GM18868 (cell line): Measurements from ENCODE around the gene ARHGAP26.
"Not testable (repeated sequence)": the region's sequence is repeated elsewhere in the genome, so short reads cannot be mapped to it uniquely, and the experiment has no call there.

Experiments
- ATAC-seq: cut with Tn5 transposase; IDR thresholded peaks from one replicate; pipeline ENCODE4 v1.9.1; 2021; ENCODE audit warnings: mild to moderate bottlenecking, moderate library complexity; ENCODE audit not compliant: unreplicated experiment

Gene ARHGAP26

GRCh38 chr5:142925795-142926194 lies 155.6 kb downstream of the ARHGAP26 start:
- ATAC-seq, result no peak

- no peak for ATAC-seq
These were observed 156.4 kb downstream of the ARHGAP26 start for GRCh38 chr5:142926549-142926948.

DNA sequence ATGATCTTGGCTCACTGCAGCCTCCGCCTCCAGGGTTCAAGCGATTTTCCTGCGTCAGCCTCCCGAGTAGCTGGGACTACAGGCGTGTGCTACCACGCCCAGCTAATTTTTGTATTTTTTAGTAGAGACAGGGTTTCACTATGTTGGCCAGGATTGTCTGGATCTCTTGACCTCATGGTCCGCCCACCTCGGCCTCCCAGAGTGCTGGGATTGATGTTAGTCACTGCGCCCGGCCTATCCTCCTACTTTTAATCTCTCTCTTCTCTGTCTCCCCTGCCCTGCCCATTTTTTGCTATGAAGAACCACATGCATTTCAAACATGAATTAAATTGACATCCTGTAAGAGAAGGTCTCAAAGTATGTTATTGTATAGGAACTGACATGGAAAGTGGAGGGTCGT lies 158.8 kb downstream of the ARHGAP26 start:
- not testable (repeated sequence) for ATAC-seq

- no peak for ATAC-seq
These were observed 159.4 kb downstream of the ARHGAP26 start for GRCh38 chr5:142929587-142929986.

DNA sequence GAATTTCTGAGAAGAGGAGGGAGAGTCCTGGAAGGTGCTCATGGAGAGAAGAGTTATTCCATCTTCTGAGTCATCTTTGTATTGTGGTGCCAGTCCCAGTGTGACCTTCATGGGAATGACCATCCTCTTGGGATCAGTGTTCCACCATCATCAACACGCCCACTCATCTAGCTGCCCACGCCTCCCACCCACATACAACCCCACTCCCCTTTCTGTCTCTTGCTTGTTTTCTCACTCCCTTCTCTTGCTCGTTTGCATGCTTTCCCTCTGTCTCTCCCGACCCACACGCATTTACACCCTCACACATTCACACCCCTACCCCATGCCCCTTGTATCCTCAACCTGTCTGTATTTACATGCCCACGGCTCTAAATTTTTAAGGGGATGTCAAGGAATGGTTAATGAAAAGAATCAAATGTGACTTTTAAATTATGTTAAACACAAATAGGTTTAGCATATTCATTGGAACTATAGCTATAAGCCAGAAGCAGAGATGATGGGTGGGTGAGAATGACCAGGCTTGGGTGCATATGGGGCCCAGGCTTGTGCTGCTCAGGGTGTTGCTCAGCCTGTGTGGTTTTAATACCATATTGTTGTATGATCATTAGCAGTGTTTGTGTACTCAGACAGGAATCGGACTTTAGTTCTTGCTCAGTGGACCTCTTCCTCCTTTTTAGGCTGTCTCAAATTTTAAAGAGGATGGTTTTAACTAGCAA lies 160.4 kb downstream of the ARHGAP26 start:
- ATAC-seq, result no peak

DNA sequence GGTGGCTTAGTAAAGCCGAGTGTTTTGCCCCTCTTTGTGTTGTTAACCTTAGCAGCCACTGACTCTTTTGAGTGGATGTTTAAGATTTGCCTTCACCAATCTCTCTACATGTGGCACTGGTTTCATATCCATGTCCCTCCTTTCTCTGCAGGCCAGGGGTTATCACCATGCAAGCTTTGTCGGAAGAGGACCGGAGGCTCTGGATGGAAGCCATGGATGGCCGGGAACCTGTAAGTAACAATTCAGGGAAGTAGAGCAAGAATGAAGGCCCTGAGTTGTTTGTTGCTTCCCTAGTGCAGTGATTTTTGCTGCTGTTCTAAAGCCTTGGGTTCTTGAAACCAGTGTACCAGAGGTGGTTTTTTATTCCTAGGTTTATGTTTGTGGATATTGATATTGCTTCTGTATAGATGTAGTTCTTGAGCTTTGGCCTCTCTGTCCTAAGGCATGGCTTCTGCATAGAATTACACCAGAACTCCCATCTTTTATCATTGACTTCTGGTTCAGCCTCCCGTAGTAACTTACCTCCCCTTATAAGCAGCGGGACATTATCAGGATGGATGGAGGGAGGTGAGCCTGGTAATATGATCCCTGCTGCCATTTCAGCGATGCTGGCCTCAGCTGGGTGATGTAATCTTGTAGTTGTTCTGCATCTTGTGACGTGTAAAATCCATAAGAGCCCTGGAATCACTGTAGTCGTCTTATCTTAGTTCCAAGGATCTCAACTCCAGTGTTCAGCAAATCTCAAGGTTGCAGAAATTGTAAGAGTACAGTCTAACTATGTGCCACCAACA lies 161.9 kb downstream of the ARHGAP26 start:
- ATAC-seq, result no peak

DNA sequence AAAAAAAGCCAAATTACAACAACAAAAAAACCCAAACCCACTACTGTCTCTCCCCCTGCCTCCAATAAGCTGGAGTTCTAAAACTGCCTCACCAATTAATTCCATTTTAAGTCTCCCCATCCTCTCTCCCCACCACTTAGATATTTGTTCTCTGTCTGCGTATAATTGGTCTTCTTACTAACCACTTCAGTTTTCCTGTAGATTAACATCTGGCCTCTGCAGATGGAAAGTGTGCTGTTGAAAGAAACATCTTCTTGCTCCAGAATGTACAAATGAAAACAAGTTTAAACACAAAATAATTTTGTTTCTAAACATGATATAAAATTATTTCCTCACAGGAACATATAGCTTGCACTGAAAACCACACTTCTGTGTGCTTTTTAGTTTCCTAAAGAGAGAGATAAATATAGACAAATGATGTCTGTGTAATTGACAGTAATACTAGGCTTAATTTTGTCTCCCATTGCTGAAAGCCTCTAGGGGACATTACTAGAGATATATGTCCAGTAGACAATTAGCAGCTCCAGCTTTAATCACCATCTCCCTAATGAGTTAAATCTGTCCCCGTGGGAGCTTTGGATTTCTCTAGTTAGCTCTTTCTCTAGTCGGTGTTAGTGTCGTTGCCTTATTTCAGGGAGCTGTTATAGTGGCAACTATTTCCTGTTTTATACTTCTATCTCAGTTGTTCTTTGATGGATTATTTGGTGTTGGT lies 164.0 kb downstream of the ARHGAP26 start:
- ATAC-seq, result no peak

DNA sequence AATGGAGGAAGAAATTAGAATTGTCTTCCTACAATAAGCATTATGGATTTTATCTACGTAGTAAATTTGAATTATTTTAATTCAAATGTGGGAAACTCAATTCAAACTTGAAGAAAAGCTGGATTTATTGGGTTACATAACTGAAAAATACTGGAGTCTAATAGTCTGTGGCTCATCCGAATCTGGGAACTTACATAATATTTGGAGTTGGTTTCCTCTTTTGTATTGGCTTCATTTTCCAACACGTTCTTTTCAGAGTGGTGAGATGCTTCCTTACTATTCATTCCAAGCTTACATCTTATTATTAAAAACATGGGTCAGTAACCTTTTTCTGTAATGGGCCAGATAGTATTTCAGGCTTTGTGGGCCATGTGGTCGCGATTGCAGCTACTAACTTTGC lies 164.8 kb downstream of the ARHGAP26 start:
- ATAC-seq, result no peak

DNA sequence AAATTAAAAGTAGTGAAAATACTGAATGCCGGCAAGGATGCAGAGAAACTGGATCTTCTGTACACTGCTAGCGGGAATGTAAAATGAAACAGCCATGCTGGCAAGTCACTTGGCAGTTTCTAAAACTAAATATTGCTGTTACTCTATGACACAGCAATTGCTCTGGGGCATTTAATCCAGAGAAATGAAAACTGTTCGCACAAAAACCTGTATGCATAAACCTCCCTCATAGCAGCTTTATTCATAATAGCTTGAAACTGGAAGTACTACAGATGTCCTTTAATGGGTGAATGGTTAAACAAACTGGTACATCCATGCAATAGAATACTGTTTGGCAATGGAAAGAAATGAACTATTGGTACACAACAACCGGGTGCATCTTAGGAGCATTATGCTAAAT lies 167.2 kb downstream of the ARHGAP26 start:
- no peak for ATAC-seq

- no peak for ATAC-seq
These were observed 168.2 kb downstream of the ARHGAP26 start for GRCh38 chr5:142938266-142938880.

GRCh38 chr5:142939006-142939405 lies 168.8 kb downstream of the ARHGAP26 start:
- no peak for ATAC-seq

DNA sequence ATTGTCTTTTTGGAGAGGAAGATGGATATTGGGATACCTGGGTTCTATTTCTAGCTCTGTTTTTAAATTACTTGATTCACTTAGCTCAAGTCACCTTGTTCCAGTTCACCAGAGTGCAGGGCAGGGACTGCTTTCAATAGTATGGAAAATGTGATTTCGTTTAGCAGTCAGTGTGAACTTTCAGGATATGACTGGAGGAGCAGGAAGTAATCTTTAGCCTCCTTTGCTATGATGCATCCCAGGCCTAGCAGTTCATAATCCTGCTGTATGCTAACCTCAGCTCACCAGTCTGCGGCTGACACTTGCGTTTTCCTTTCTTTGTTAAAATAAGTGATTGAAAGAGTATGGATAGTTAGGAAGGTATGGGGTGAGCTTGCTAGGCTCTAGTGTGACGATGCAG lies 169.7 kb downstream of the ARHGAP26 start:
- no peak for ATAC-seq

DNA sequence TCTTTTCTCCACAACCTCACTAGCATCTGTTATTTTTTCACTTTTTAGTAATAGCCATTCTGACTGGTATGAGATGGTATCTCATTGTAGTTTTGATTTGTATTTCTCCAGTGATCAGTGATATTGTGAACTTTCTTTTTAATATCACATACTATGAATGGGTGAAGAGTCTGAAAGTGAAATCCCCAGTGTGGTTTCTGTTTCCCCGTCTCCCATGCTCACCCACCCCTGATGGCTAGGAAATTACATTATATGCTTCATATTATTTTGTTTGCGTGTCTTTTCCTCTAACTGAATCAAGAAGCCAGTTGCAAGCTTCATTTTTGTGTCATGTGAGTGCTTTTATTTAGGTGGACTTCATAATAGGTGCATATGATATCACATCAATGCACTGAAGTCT lies 171.1 kb downstream of the ARHGAP26 start:
- ATAC-seq, result peak; percentile 47

GRCh38 chr5:142942901-142943300 lies 172.7 kb downstream of the ARHGAP26 start:
- no peak for ATAC-seq

DNA sequence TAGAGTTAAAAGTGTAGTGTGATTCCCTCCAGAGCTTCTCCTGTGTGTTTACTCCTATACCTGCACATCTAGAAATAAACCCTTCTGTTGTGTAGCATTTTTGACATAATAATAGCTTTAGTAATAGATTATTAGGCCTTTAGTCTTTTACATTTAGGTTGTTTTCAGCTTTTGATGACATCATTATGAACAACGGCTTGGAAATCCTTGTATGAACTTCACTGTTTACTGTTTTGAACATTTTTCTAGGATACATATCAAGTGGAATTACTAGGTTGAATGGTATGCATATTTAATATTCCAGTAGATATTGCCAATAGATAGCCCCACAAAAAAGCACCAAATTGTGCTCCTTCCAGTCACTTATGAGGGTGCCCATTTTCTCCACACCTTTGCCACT lies 174.0 kb downstream of the ARHGAP26 start:
- no peak for ATAC-seq

DNA sequence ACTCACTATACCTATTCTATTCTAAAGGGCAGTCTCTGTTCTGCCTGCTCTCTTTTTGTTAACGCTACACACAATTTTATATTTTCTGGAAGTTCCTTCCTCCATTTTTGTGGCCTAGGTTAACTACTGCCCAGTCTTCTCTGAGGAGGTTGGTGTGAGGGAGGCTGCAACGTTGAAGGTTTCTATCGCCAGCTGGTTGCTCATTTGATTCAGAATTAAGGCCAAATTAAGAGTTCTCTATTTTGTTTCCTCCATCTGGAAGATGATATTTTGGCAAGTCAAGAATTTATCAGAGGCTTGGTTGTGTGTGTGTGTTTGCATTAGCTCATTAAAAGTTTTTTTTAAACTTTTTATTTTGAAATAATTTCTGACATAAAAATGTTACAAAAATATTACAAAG lies 175.1 kb downstream of the ARHGAP26 start:
- ATAC-seq, result no peak

DNA sequence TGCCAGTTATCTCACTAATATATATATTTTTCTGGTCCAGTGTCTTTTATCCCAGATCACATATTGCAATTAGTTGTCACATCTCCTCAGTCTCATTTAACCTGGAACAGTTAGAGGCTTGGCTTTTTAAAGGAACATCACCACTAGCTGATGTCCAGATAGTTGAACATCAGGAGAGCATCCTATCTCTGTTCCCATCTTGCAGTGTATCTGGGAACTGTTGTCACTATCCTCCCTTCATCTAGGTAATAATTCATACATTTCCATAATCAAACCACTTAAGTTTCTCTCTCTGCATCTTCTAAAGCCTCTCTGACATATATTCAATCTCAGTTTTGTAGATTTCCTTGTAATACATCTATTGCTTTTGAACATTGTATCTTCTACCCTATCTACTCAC lies 175.7 kb downstream of the ARHGAP26 start:
- no peak for ATAC-seq

DNA sequence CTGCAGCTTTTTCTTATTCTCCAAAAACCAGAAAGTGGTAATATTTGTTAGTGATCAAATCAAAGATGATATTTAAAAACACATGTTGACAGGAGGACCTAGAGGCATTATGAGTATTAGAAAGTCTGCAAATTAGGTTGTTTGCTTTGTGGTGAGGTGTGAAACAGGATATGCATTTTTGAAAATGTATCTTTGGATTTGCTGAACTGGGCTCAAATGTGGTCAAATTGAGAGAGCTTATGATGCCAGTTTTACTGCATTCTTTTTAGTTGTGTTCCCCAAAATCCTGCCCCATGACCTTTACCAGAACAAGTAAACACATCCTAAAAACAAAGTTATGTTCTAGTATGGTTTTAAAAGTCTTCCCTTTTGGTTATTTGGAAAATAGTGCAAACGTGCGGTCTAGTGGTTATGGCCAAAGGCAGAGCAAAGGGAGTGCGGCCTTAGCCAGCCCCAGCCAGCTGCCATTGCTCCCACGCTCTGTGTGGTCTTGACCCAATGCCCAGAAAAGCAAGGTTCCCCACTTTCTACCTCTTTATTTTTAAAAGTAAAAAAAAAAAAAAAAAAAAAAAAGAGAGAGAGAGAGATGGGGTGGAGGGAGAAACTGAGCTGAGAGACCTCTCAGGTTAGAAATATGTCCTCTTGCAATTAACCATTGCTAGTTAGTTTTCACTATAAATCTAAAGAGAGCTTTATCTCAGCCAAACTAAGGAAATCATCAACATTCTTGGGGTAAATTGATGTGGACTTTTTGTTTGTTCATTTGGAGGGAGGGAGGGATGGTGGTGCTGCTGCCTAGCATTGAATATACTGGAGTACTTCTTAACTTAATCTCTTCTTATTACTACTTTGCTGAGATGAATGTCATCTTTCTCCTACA lies 176.6 kb downstream of the ARHGAP26 start:
- no peak for ATAC-seq

DNA sequence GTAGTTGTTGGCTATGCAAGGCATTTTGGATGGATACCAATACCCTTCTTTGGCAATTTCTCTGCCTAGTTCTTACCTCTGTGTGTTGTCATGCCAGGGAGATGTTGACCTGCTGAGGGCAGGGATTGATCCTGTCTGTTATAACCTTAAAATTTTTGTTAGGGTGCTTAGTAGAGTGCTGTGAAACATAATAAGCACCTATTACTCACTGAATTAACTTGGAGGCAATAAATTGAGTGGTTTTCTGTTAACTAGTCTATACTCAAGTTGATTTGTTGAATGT lies 177.2 kb downstream of the ARHGAP26 start:
- no peak for ATAC-seq

DNA sequence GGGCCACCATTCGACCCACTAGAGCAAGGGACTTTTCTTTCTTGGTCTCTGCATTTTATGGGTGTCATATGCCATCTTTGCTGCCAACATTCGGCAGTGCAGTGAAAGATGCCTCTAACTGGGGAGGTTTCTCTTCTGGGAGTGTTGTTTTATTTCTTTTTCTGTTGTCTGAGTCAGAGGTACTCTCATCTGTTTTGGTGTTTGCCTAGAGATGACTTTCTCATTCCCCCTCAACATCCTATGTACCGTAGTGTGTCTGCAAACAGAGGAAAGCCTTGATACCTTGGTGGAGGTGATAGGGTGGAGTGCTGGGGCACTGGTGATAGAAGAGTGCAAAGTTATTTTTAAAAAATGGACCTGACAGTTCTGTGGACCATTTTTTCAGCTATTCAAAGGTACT lies 182.1 kb downstream of the ARHGAP26 start:
- no peak for ATAC-seq

DNA sequence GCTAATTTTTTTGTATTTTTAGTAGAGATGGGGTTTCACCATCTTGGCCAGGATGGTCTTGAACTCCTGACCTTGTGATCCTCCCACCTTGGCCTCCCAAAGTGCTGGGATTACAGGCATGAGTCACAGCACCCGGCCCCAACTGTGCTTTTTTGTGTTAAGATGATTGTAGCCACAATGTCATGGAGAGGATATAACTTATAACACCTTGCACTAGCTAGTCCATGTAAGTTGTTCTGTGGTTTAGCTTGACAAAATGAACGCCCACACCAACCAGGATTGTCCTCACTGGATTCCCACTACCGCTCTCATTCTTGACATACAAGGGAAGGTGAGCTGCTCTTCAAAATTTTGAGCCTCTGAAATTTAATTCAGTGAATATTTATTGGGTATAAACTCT lies 182.7 kb downstream of the ARHGAP26 start:
- not testable (repeated sequence) for ATAC-seq
